ENCODE measurements around the gene DPM3.

DNA sequence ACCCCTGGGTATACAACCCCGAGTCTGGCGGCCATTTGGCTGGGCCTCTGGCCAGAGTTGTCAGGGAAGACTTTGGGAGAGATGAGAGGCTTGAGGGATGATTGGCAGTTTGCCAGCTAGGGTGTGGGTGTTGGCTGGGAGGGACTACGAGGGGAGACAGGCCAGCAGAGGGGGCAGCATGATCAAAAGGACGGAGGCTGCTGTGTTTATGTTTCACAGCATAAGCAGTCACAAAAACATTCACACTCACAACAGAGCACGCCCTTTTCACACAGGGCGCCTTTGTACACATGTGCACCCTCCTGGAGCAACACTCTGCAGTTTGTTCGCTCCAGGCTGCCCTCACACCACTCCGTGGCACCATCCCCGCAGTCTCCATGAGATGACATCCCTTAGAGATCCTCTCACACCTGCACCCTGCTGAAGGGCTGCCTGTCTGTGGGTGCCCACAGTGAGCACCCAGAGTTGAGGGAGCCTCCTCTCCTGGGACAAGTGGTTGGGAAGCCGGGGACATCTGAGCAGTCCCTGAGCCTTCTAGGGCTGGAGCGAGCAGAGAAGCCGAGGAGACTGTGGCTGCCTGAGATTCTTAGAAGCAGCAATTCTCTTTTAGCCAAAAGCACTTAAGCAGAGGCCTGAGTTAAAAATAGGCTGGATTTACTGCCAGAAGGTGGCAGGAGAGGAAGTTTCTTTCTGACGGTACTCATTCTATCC is 46.3 kb downstream of the DPM3 start:
- TF ChIP-seq ZNF468 (CRISPR knock-in tag; IDR thresholded peaks at IDR 0.05) (no peak), ONECUT2 (CRISPR knock-in tag; IDR thresholded peaks at IDR 0.05) (no peak), CCAR2 (optimal IDR thresholded peaks at IDR 0.05; ENCODE audit: low read depth, low read length) (no peak), FOXA1 (IDR thresholded peaks at IDR 0.05) (no peak), FOXA1 (CRISPR knock-in tag; IDR thresholded peaks at IDR 0.05) (peak; percentile 16; the same call in 1 of the 2 replicates), CHCHD3 (CRISPR knock-in tag; IDR thresholded peaks at IDR 0.05) (no peak), TAF1 (CRISPR knock-in tag; IDR thresholded peaks at IDR 0.05) (no peak), NAIF1 (CRISPR knock-in tag; IDR thresholded peaks at IDR 0.05; ENCODE audit: borderline replicate concordance) (no peak), ZNF121 (CRISPR knock-in tag; IDR thresholded peaks at IDR 0.05) (no peak), SP140L (CRISPR knock-in tag; IDR thresholded peaks at IDR 0.05; ENCODE audit: borderline replicate concordance) (no peak), GPN1 (CRISPR knock-in tag; IDR thresholded peaks at IDR 0.05; ENCODE audit: borderline replicate concordance) (no peak)
- TF ChIP-seq, protein P1, sequence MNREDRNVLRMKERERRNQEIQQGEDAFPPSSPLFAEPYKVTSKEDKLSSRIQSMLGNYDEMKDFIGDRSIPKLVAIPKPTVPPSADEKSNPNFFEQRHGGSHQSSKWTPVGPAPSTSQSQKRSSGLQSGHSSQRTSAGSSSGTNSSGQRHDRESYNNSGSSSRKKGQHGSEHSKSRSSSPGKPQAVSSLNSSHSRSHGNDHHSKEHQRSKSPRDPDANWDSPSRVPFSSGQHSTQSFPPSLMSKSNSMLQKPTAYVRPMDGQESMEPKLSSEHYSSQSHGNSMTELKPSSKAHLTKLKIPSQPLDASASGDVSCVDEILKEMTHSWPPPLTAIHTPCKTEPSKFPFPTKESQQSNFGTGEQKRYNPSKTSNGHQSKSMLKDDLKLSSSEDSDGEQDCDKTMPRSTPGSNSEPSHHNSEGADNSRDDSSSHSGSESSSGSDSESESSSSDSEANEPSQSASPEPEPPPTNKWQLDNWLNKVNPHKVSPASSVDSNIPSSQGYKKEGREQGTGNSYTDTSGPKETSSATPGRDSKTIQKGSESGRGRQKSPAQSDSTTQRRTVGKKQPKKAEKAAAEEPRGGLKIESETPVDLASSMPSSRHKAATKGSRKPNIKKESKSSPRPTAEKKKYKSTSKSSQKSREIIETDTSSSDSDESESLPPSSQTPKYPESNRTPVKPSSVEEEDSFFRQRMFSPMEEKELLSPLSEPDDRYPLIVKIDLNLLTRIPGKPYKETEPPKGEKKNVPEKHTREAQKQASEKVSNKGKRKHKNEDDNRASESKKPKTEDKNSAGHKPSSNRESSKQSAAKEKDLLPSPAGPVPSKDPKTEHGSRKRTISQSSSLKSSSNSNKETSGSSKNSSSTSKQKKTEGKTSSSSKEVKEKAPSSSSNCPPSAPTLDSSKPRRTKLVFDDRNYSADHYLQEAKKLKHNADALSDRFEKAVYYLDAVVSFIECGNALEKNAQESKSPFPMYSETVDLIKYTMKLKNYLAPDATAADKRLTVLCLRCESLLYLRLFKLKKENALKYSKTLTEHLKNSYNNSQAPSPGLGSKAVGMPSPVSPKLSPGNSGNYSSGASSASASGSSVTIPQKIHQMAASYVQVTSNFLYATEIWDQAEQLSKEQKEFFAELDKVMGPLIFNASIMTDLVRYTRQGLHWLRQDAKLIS (CRISPR knock-in tag; IDR thresholded peaks at IDR 0.05), result no peak
- TF ChIP-seq, protein P2, sequence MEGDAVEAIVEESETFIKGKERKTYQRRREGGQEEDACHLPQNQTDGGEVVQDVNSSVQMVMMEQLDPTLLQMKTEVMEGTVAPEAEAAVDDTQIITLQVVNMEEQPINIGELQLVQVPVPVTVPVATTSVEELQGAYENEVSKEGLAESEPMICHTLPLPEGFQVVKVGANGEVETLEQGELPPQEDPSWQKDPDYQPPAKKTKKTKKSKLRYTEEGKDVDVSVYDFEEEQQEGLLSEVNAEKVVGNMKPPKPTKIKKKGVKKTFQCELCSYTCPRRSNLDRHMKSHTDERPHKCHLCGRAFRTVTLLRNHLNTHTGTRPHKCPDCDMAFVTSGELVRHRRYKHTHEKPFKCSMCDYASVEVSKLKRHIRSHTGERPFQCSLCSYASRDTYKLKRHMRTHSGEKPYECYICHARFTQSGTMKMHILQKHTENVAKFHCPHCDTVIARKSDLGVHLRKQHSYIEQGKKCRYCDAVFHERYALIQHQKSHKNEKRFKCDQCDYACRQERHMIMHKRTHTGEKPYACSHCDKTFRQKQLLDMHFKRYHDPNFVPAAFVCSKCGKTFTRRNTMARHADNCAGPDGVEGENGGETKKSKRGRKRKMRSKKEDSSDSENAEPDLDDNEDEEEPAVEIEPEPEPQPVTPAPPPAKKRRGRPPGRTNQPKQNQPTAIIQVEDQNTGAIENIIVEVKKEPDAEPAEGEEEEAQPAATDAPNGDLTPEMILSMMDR (CRISPR knock-in tag; IDR thresholded peaks at IDR 0.05), result peak; percentile 66
- TF ChIP-seq, protein P3, sequence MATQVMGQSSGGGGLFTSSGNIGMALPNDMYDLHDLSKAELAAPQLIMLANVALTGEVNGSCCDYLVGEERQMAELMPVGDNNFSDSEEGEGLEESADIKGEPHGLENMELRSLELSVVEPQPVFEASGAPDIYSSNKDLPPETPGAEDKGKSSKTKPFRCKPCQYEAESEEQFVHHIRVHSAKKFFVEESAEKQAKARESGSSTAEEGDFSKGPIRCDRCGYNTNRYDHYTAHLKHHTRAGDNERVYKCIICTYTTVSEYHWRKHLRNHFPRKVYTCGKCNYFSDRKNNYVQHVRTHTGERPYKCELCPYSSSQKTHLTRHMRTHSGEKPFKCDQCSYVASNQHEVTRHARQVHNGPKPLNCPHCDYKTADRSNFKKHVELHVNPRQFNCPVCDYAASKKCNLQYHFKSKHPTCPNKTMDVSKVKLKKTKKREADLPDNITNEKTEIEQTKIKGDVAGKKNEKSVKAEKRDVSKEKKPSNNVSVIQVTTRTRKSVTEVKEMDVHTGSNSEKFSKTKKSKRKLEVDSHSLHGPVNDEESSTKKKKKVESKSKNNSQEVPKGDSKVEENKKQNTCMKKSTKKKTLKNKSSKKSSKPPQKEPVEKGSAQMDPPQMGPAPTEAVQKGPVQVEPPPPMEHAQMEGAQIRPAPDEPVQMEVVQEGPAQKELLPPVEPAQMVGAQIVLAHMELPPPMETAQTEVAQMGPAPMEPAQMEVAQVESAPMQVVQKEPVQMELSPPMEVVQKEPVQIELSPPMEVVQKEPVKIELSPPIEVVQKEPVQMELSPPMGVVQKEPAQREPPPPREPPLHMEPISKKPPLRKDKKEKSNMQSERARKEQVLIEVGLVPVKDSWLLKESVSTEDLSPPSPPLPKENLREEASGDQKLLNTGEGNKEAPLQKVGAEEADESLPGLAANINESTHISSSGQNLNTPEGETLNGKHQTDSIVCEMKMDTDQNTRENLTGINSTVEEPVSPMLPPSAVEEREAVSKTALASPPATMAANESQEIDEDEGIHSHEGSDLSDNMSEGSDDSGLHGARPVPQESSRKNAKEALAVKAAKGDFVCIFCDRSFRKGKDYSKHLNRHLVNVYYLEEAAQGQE (IDR thresholded peaks at IDR 0.05; ENCODE audit: borderline replicate concordance in 1 of 2, low read depth in 1 of 2, low read length in 2 of 2), result no peak
- TF ChIP-seq, protein P4, sequence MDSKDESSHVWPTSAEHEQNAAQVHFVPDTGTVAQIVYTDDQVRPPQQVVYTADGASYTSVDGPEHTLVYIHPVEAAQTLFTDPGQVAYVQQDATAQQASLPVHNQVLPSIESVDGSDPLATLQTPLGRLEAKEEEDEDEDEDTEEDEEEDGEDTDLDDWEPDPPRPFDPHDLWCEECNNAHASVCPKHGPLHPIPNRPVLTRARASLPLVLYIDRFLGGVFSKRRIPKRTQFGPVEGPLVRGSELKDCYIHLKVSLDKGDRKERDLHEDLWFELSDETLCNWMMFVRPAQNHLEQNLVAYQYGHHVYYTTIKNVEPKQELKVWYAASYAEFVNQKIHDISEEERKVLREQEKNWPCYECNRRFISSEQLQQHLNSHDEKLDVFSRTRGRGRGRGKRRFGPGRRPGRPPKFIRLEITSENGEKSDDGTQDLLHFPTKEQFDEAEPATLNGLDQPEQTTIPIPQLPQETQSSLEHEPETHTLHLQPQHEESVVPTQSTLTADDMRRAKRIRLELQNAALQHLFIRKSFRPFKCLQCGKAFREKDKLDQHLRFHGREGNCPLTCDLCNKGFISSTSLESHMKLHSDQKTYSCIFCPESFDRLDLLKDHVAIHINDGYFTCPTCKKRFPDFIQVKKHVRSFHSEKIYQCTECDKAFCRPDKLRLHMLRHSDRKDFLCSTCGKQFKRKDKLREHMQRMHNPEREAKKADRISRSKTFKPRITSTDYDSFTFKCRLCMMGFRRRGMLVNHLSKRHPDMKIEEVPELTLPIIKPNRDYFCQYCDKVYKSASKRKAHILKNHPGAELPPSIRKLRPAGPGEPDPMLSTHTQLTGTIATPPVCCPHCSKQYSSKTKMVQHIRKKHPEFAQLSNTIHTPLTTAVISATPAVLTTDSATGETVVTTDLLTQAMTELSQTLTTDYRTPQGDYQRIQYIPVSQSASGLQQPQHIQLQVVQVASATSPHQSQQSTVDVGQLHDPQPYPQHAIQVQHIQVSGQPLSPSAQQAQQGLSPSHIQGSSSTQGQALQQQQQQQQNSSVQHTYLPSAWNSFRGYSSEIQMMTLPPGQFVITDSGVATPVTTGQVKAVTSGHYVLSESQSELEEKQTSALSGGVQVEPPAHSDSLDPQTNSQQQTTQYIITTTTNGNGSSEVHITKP (CRISPR knock-in tag; IDR thresholded peaks at IDR 0.05; ENCODE audit: low read depth), result no peak
